GM21381 (cell line): Measurements from ENCODE around the gene PKD1L1.
"Not testable (repeated sequence)": the region's sequence is repeated elsewhere in the genome, so short reads cannot be mapped to it uniquely, and the experiment has no call there.

Source experiments
- ATAC-seq: cut with Tn5 transposase; IDR thresholded peaks from one replicate; pipeline ENCODE4 v1.9.1; 2021; ENCODE audit warnings: mild to moderate bottlenecking, moderate library complexity; ENCODE audit not compliant: unreplicated experiment

The PKD1L1 gene

GRCh38 chr7:47801423-47801822 lies 146.8 kb downstream of the PKD1L1 start:
- ATAC-seq, result no peak

GRCh38 chr7:47799524-47799923 lies 148.7 kb downstream of the PKD1L1 start:
- no peak for ATAC-seq

- no peak for ATAC-seq
Measured at GRCh38 chr7:47796347-47796746, 151.9 kb downstream of the PKD1L1 start.

GRCh38 chr7:47795631-47796030 lies 152.6 kb downstream of the PKD1L1 start:
- ATAC-seq, result no peak

- ATAC-seq, result not testable (repeated sequence)
Measured at GRCh38 chr7:47795126-47795525, 153.1 kb downstream of the PKD1L1 start.

- ATAC-seq, result no peak
Measured at GRCh38 chr7:47794016-47794415, 154.2 kb downstream of the PKD1L1 start.

- not testable (repeated sequence) for ATAC-seq
Measured at GRCh38 chr7:47793186-47793585, 155.1 kb downstream of the PKD1L1 start.

- ATAC-seq, result no peak
Measured at GRCh38 chr7:47792521-47793121, 155.6 kb downstream of the PKD1L1 start.

- no peak for ATAC-seq
Measured at GRCh38 chr7:47791682-47792081, 156.6 kb downstream of the PKD1L1 start.

- no peak for ATAC-seq
Measured at GRCh38 chr7:47788083-47788482, 160.2 kb downstream of the PKD1L1 start.

- ATAC-seq, result no peak
Measured at GRCh38 chr7:47787249-47788069, 160.8 kb downstream of the PKD1L1 start.

GRCh38 chr7:47786557-47787248 lies 161.6 kb downstream of the PKD1L1 start:
- no peak for ATAC-seq

- ATAC-seq, result no peak
Measured at GRCh38 chr7:47785923-47786556, 162.2 kb downstream of the PKD1L1 start.

- no peak for ATAC-seq
Measured at GRCh38 chr7:47783456-47784223, 164.6 kb downstream of the PKD1L1 start.

- ATAC-seq, result no peak
Measured at GRCh38 chr7:47782792-47783191, 165.5 kb downstream of the PKD1L1 start.

- no peak for ATAC-seq
Measured at GRCh38 chr7:47782022-47782421, 166.2 kb downstream of the PKD1L1 start.

- ATAC-seq, result no peak
Measured at GRCh38 chr7:47780555-47780954, 167.7 kb downstream of the PKD1L1 start.

- ATAC-seq, result no peak
Measured at GRCh38 chr7:47779341-47779771, 168.9 kb downstream of the PKD1L1 start.

GRCh38 chr7:47778153-47778661 lies 170.1 kb downstream of the PKD1L1 start:
- ATAC-seq, result no peak

- ATAC-seq, result no peak
Measured at GRCh38 chr7:47777531-47778152, 170.6 kb downstream of the PKD1L1 start.
